ENCODE results near the gene ATP5F1D.

The ATP5F1D gene

DNA sequence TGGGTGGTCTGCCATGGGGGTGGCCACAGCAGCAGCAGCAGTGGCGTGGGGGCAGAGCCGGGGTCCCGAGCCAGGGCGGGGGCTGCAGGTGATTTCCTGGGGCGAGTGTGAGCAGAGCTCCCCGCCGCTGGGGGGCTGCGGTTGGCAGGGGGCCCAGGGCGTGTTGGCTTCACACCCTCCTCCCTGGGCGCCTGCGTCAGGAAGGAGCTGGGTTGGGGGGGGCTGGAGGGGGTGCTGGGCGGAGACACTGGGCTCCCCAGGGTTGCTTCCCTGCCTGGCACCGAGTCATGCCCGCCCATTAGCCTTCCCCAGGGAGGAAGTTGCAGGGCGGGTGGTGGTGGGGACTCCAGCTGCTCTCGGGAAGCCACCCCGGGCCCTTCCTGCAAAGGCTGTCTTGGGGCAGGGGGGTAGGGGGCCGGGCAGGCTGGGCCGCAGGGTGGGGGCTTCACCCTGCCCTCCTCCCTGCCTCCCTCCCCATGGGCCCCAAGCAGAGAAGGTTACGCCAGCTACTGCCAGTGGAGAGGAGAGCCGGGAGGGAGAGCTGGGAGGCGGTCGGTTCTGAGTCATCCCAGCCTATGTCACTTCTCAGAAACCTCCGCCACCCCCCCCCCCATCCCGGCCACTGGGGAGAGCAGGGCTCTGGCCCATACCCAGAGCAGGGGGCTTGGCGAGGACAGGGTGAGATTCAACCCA lies 11.4 kb downstream of the ATP5F1D start:
- H3K4me3 ChIP-seq (ENCODE audit: low read depth, low read length), result no peak overlapping the region
- TF ChIP-seq CTCF (IDR thresholded peaks at IDR 0.05; ENCODE audit: low read depth, low read length), result no peak
- 0 out of 2 replicates have a peak, but pooled peaks have one; percentile 11 for TF ChIP-seq MYC (IDR thresholded peaks at IDR 0.05; ENCODE audit: low read depth, low read length)
- TF ChIP-seq, protein P1, sequence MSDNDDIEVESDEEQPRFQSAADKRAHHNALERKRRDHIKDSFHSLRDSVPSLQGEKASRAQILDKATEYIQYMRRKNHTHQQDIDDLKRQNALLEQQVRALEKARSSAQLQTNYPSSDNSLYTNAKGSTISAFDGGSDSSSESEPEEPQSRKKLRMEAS (IDR thresholded peaks at IDR 0.05; ENCODE audit: low read depth, low read length), result 0 out of 2 replicates have a peak, but pooled peaks have one; percentile 27
- peak; percentile 93 for DNase-seq (ENCODE audit: low read depth)

DNA sequence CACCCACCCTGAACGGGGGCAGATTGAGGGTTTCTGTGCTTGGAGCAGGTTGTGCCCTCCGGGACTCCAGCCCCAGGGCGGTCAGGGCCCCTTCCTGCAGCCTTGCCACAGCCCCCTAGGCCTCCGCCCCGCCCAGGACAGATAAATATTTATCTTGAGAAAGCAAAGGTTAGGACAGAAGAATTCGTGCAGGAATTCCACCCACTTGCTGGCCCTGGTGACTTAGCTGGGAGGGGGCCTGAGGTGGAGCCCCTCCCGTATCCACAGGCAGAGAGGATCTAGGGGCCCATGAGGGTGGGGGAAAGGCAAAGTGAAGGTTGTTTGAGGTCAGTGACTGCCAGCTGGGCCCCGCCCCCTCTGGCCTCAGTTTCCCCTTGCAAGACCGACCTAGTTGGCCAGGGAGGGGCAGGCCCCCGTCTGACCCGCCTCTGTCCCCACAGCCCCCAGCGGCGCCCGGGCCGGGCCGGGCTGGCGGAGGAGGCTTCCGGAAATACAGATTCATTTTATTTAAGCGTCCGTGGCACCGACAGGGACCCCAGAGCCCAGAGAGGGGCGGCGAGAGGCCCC lies 12.0 kb downstream of the ATP5F1D start:
- no peak for DNase-seq (ENCODE audit: low read depth)
- H3K4me3 ChIP-seq (ENCODE audit: low read depth, low read length), result no peak overlapping the region
- TF ChIP-seq, protein P1 (IDR thresholded peaks at IDR 0.05; ENCODE audit: low read depth, low read length), result no peak
- TF ChIP-seq CTCF (IDR thresholded peaks at IDR 0.05; ENCODE audit: low read depth, low read length) (no peak), MYC (IDR thresholded peaks at IDR 0.05; ENCODE audit: low read depth, low read length) (no peak), POLR2A (IDR thresholded peaks at IDR 0.05; ENCODE audit: extremely low read depth, insufficient read length) (no peak)

- no peak for DNase-seq (ENCODE audit: low read depth)
- TF ChIP-seq POLR2A (IDR thresholded peaks at IDR 0.05; ENCODE audit: extremely low read depth, insufficient read length) (no peak), MYC (IDR thresholded peaks at IDR 0.05; ENCODE audit: low read depth, low read length) (no peak), CTCF (IDR thresholded peaks at IDR 0.05; ENCODE audit: low read depth, low read length) (no peak)
- TF ChIP-seq, protein P1 (IDR thresholded peaks at IDR 0.05; ENCODE audit: low read depth, low read length), result no peak
- no peak overlapping the region for H3K4me3 ChIP-seq (ENCODE audit: low read depth, low read length)
Observed at GRCh38 chr19:1254081-1254527, 12.6 kb downstream of the ATP5F1D start.

DNA sequence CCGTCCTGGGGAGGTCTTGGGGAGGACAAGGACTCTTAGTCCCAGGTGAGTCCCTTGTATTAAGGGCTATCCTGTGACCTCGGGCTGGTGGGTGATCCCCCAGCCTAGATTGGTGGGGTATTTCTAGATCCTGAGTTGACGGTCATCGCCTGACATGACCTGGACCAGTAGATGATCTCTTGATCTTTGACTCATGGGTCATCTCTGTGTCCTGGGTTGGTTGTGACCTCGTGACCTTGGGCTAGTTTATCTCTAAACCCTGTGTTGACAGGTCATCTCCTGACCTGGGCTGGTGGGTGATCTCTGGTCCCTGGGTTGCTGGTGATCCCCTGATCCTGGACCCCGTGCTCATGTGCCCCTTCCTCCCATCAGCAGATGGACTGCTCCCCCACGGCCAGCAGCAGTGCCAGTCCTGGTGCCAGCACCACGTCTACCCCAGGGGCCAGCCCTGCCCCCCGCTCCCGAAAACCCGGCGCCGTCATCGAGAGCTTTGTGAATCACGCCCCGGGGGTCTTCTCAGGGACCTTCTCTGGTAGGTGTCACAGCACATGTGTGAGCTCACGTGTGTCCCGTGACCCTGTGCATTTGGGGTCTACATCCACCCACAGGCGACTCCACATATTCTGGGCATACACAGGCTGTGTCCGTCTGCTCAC lies 13.1 kb downstream of the ATP5F1D start:
- DNase-seq (ENCODE audit: low read depth), result no peak
- no peak for TF ChIP-seq MYC (IDR thresholded peaks at IDR 0.05; ENCODE audit: low read depth, low read length)
- no peak for TF ChIP-seq CTCF (IDR thresholded peaks at IDR 0.05; ENCODE audit: low read depth, low read length)
- H3K4me3 ChIP-seq (ENCODE audit: low read depth, low read length), result no peak overlapping the region

GRCh38 chr19:1255186-1256161 lies 13.9 kb downstream of the ATP5F1D start:
- TF ChIP-seq POLR2A (IDR thresholded peaks at IDR 0.05; ENCODE audit: extremely low read depth, insufficient read length) (no peak), MYC (IDR thresholded peaks at IDR 0.05; ENCODE audit: low read depth, low read length) (no peak), CTCF (IDR thresholded peaks at IDR 0.05; ENCODE audit: low read depth, low read length) (no peak)
- TF ChIP-seq, protein P1 (IDR thresholded peaks at IDR 0.05; ENCODE audit: low read depth, low read length), result no peak
- DNase-seq (ENCODE audit: low read depth), result no peak
- H3K4me3 ChIP-seq (ENCODE audit: low read depth, low read length), result no peak overlapping the region

All from NB4 (cell line).